PC-3 (cell line): ENCODE results near the gene SLC4A7. TPM values are rescaled to one million over a fixed set of nuclear protein-coding genes. Genes with fewer than 3 reads are reported as not detected.
A peak's percentile ranks its signal among the peaks of the same experiment; 100 is the strongest.

ENCODE experiments used
- ATAC-seq: fragments of 200-7000 bp; cut with Tn5 transposase; 2 replicates; pipeline ENCODE4 v1.9.1; 2020; ENCODE audit warnings: mild to moderate bottlenecking, moderate library complexity
- BruUV-seq: library from RNA; stranded (reverse); fragments of 400-500 nt; replicated peaks from 2 replicates; lab custom pipeline; 2021; lab: Mats Ljungman, UMichigan
- CTCF ChIA-PET: fragments of 300-600 bp; sonication (Branson Sonifier 250); formaldehyde crosslinking; loops from one replicate; lab custom pipeline; 2022; ENCODE audit warnings: antibody characterized with exemption; lab: Charles Lee
- POLR2A ChIA-PET: fragments of 300-600 bp; sonication (Branson Sonifier 250); formaldehyde crosslinking; loops from one replicate; lab custom pipeline; 2022; ENCODE audit warnings: antibody characterized with exemption; ENCODE audit not compliant: unreplicated experiment; lab: Charles Lee
- DNase-seq: peaks from one replicate; pipeline ENCODE4 v3.0.0-alpha.2; 2015
- H2AFZ ChIP-seq: fragments of 300-600 bp; sonication (generic); 2 replicates; pipeline ENCODE4 v1.6.0; 2016; ENCODE audit warnings: antibody characterized with exemption, low read length
- H3F3A ChIP-seq: fragments of 300-600 bp; sonication (generic); one replicate; pipeline ENCODE4 v1.6.0; 2017; ENCODE audit warnings: antibody characterized with exemption, low read length, control low read depth, mild to moderate bottlenecking; ENCODE audit not compliant: unreplicated experiment
- H3K27ac ChIP-seq: fragments of 300-600 bp; sonication (generic); 2 replicates; pipeline ENCODE4 v1.5.1; 2016; ENCODE audit warnings: mild to moderate bottlenecking, low read length
- H3K27me3 ChIP-seq: fragments of 300-600 bp; sonication (generic); 2 replicates; pipeline ENCODE4 v1.6.1; 2016; ENCODE audit warnings: low read length, mixed read lengths
- H3K36me3 ChIP-seq: fragments of 300-600 bp; sonication (generic); 2 replicates; pipeline ENCODE4 v1.6.1; 2016; ENCODE audit warnings: low read depth, mixed run types, low read length, mixed read lengths
- H3K4me1 ChIP-seq: fragments of 300-600 bp; sonication (generic); 2 replicates; pipeline ENCODE4 v1.5.1; 2016; ENCODE audit warnings: low read length; ENCODE audit not compliant: insufficient read depth
- H3K4me2 ChIP-seq: fragments of 300-600 bp; sonication (generic); 2 replicates; pipeline ENCODE4 v1.6.0; 2016; ENCODE audit warnings: low read length
- H3K4me3 ChIP-seq: fragments of 300-600 bp; sonication (generic); 2 replicates; pipeline ENCODE4 v1.5.1; 2016; ENCODE audit warnings: mild to moderate bottlenecking, low read length, mixed read lengths
- H3K79me2 ChIP-seq: fragments of 300-600 bp; sonication (generic); 2 replicates; pipeline ENCODE4 v1.6.1; 2017; ENCODE audit warnings: low read length, mixed read lengths
- H3K9ac ChIP-seq: fragments of 300-600 bp; sonication (generic); 2 replicates; pipeline ENCODE4 v1.6.0; 2016; ENCODE audit warnings: mild to moderate bottlenecking, low read length
- H3K9me2 ChIP-seq: fragments of 300-600 bp; sonication (generic); replicated peaks from 2 replicates; pipeline ENCODE4 v1.6.1; 2016; ENCODE audit warnings: mixed run types, low read length, mixed read lengths
- H3K9me3 ChIP-seq: fragments of 300-600 bp; sonication (generic); 2 replicates; pipeline ENCODE4 v1.6.1; 2016; ENCODE audit warnings: low read length, mixed read lengths
- H4K20me1 ChIP-seq: fragments of 300-600 bp; sonication (generic); 2 replicates; pipeline ENCODE4 v1.6.1; 2016; ENCODE audit warnings: low read length, mixed read lengths
- CTCF ChIP-seq: fragments of 300-600 bp; sonication (generic); conservative IDR thresholded peaks from 2 replicates; pipeline ENCODE4 v1.5.1; 2017; ENCODE audit warnings: antibody characterized with exemption, low read depth, mild to moderate bottlenecking, low read length
- EZH2 ChIP-seq: fragments of 300-600 bp; sonication (generic); IDR thresholded peaks from one replicate; pipeline ENCODE4 v1.6.1; 2017; ENCODE audit warnings: antibody characterized with exemption, mild to moderate bottlenecking, low read length; ENCODE audit not compliant: unreplicated experiment
- EZH2phosphoT487 ChIP-seq: fragments of 300-600 bp; sonication (generic); IDR thresholded peaks from 2 replicates; pipeline ENCODE4 v1.6.1; 2018; ENCODE audit warnings: mild to moderate bottlenecking, antibody characterized with exemption, low read length, borderline replicate concordance
- intact Hi-C: fragments of 100-400 bp; cut with micrococcal nuclease; formaldehyde crosslinking; loops from 2 replicates; pipeline ENCODE4 v1.9.0; 2023
- total RNA-seq: library from RNA; depleted of rRNA; stranded (reverse); fragments of >200 nt; gene quantifications from 2 replicates; pipeline ENCODE4 v1.2.3, GENCODE V29; 2014

The SLC4A7 gene
- total RNA-seq, 1 experiment from 2014 or later, result 56.0 TPM

- peaks cover 43% of the 10 kb centered on the region for H3K36me3 ChIP-seq
- H2AFZ ChIP-seq, result no peak overlapping the region
- H3K4me1 ChIP-seq, result peaks cover 17% of the 10 kb centered on the region
- no peaks in the 10 kb centered on the region for H3K79me2 ChIP-seq
- H3K9me3 ChIP-seq, result no peaks in the 10 kb centered on the region
- ChIA-PET CTCF (interaction anchor here (0.7 to 0.9 kb wide), 2 partner anchors 266 to 290 kb away, joined by 3 read pairs; no protein-coding TSS in a partner anchor), POLR2A (no interaction called here)
- DNase-seq, result peak; percentile 98
- intact Hi-C loops, result loop anchor here (2.0 to 5.0 kb wide), 2 partner anchors 18 to 36 kb away; no protein-coding TSS in a partner anchor
- ATAC-seq, result peak; percentile 97
- H3K9ac ChIP-seq, result no peak overlapping the region
- H4K20me1 ChIP-seq, result 0 out of 2 replicates have a peak, but pooled peaks cover 4% of the 10 kb centered on the region
- H3K9me2 ChIP-seq, result no peaks in the 10 kb centered on the region
- H3K4me2 ChIP-seq, result peak overlapping the region; percentile 25; the same call in 1 of the 2 replicates
- no peaks in the 10 kb centered on the region for H3K27me3 ChIP-seq
- BruUV-seq, result no TSS peak
- H3K4me3 ChIP-seq, result no peak overlapping the region
- H3F3A ChIP-seq, result peaks cover 11% of the 10 kb centered on the region
- H3K27ac ChIP-seq, result peak overlapping the region; percentile 53
- no peak for TF ChIP-seq EZH2
- no peak for TF ChIP-seq EZH2phosphoT487
- TF ChIP-seq CTCF, result no peak
Measured at GRCh38 chr3:27431116-27431515, 53.1 kb downstream of the SLC4A7 start.

DNA sequence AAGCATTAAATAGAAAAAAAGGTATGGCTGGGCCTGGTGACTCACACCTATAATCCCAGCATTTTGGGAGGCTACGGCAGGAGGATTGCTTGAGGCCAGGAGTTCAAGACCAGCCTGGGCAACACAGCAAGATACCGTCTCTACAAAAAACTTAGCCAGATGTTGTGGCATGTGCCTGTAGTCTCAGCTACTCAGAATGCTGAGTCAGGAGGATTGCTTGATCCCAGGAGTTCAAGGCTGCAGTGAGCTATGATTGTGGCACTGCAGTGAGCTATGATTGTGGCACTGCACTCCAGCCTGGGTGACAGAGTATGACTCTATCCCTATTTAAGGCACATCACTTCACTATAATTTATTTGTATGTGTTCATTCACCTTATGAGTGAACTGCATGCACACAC lies 54.3 kb downstream of the SLC4A7 start:
- DNase-seq (no peak), ATAC-seq (no peak)
- H3K4me1 ChIP-seq, result peaks cover 17% of the 10 kb centered on the region
- BruUV-seq, result no TSS peak
- H3K27ac ChIP-seq, result no peak overlapping the region
- H3K9ac ChIP-seq, result no peak overlapping the region
- H3F3A ChIP-seq, result peaks cover 11% of the 10 kb centered on the region
- no peaks in the 10 kb centered on the region for H3K9me3 ChIP-seq
- H3K4me3 ChIP-seq, result no peak overlapping the region
- no peak overlapping the region for H3K4me2 ChIP-seq
- H2AFZ ChIP-seq, result no peak overlapping the region
- no peaks in the 10 kb centered on the region for H3K9me2 ChIP-seq
- H3K36me3 ChIP-seq, result peaks cover 36% of the 10 kb centered on the region
- 0 out of 2 replicates have a peak, but pooled peaks cover 4% of the 10 kb centered on the region for H4K20me1 ChIP-seq
- POLR2A ChIA-PET, result no interaction called here
- CTCF ChIA-PET, result no interaction called here
- TF ChIP-seq EZH2phosphoT487 (no peak), EZH2 (no peak), CTCF (no peak)
- intact Hi-C loops, result loop anchor here (2.0 to 5.0 kb wide), 2 partner anchors 19 to 37 kb away; no protein-coding TSS in a partner anchor
- H3K79me2 ChIP-seq, result no peaks in the 10 kb centered on the region
- no peaks in the 10 kb centered on the region for H3K27me3 ChIP-seq

- Histone ChIP-seq H3K4me3 (no peak overlapping the region), H2AFZ (no peak overlapping the region), H3K4me2 (no peak overlapping the region), H3K27me3 (no peaks in the 10 kb centered on the region), H3K4me1 (peaks cover 27% of the 10 kb centered on the region), H3K79me2 (no peaks in the 10 kb centered on the region), H4K20me1 (0 out of 2 replicates have a peak, but pooled peaks cover 4% of the 10 kb centered on the region), H3F3A (peaks cover 11% of the 10 kb centered on the region), H3K36me3 (peaks cover 36% of the 10 kb centered on the region), H3K9me2 (no peaks in the 10 kb centered on the region), H3K27ac (no peak overlapping the region), H3K9ac (no peak overlapping the region), H3K9me3 (no peaks in the 10 kb centered on the region)
- DNase-seq (peak; percentile 33), ATAC-seq (no peak)
- no TSS peak for BruUV-seq
- POLR2A ChIA-PET, result interaction anchor here (0.7 kb wide), 1 partner anchor 277 kb away, joined by 3 read pairs; no protein-coding TSS in a partner anchor
- TF ChIP-seq EZH2phosphoT487, result no peak
- no peak for TF ChIP-seq CTCF
- no peak for TF ChIP-seq EZH2
- CTCF ChIA-PET, result no interaction called here
- intact Hi-C loops, result no loop called here
Measured at GRCh38 chr3:27428446-27428845, 55.7 kb downstream of the SLC4A7 start.
